Measurements from ENCODE around the gene PDZRN3.

The PDZRN3 gene

DNA sequence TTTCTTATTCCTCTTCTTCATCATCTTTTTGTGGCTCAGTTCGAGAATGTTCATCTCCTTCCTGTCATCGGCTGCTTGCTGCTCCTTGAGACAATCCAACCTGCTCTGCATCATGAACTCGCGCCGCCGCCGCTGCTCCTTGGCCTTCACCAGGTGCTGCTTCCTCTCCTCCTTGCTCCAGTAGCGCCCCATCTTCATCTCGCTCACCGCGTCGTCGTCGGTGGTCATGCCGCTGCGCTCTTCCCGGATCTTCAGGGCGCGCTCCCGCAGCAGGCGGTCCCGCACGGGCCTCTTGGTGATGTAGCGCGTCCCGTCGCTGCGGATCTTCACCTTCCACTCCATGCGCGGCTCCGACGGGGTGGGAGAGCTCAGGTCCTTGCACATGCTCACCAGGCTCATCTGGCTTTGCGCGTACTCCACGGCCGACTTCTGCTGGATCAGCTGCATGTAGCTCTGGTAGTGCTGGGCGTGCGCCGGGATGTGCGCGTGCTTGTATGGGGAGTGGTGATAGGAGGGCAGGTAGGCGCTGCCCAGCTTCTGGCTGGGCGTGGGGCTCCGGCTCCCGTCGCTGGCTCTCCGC is 241.2 kb downstream of the PDZRN3 start:
- DNase-seq (ENCODE audit: low read depth) = no peak

DNA sequence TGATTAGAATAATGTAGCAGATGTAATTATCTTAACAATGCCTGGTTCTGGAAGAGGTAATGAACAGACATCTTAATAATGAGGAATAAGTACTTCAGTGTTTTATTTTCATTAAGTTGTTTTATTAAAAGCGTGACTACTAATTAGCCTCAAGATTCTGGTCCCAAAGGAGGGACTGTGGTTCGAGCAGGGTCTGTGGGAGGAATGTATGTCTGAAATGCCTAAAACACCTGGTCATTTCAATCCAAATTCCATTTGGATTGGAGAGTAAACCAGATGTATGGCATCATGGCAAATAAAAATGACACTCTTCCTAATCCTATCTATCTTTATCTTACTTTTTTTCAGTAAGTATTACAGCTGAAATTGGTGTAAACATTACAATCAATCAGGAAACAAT is 243.2 kb downstream of the PDZRN3 start:
- DNase-seq (ENCODE audit: low read depth) = no peak

DNA sequence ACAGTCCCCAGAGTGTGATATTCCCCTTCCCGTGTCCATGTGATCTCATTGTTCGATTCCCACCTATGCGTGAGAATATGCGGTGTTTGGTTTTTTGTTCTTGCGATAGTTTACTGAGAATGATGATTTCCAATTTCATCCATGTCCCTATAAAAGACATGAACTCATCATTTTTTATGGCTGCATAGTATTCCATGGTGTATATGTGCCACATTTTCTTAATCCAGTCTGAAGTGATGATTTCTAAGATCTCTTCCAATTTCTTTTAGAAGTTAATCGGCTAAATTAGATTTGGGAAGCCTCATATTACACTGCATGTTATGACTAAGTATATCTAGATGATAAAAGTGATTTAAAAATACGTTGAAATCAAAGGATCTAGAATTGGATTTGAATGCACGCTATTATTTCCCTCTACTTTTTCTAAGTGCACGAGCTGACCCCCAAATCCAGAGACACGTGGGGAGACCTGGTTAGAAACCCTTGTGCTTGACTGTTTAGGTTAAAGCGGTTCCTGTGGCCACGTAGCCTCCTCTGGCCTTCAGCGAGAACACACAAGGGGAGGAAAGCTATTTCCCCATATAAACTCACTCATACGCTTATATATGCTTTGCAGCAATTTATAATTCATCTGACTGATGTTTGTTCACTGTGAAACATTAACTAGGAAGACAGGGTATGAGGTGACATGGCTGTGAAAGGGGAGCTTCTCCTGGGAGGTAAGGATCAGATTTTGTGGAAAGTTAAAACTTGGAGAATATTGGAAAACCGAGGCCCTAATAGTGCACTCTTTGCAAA is 243.8 kb downstream of the PDZRN3 start:
- DNase-seq (ENCODE audit: low read depth) = no peak

DNA sequence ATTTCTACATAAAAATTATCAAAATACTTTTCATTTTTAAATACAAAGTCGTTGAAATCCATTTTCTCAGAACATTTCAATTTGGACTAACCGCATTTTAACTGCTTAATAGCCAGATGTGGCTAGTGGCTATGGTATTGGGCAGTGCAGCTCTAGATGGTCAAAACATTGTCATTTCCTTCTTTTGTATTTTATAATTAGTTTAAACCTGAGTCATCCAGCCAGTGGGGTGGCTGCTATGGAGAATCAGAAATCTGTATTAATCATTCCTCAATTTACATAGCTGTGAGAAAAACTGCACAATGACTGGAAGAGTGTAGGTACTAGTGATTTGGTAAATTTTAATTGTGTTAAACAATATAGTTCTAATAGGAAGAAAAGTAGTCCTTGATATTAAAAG is 245.3 kb downstream of the PDZRN3 start:
- DNase-seq (ENCODE audit: low read depth) = no peak

DNA sequence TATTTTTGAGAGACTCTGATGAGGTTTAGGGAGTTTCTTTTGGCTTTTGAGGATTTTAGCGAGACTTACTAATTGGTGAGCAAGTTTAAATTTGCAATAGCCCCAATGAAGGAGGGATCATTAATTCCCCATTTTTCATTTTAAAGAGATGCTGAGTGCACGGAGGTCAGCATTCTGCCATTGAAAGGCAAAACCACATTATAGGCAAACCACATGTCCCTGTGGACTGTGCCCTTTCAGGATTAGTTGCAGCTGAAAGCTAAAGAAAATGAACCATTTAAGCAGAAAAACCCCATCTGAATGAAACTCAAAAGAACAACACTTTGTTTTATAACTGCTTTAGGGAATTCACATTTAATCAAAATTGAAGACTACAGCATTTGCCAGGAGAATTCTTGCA is 246.5 kb downstream of the PDZRN3 start:
- no peak for DNase-seq (ENCODE audit: low read depth)

DNA sequence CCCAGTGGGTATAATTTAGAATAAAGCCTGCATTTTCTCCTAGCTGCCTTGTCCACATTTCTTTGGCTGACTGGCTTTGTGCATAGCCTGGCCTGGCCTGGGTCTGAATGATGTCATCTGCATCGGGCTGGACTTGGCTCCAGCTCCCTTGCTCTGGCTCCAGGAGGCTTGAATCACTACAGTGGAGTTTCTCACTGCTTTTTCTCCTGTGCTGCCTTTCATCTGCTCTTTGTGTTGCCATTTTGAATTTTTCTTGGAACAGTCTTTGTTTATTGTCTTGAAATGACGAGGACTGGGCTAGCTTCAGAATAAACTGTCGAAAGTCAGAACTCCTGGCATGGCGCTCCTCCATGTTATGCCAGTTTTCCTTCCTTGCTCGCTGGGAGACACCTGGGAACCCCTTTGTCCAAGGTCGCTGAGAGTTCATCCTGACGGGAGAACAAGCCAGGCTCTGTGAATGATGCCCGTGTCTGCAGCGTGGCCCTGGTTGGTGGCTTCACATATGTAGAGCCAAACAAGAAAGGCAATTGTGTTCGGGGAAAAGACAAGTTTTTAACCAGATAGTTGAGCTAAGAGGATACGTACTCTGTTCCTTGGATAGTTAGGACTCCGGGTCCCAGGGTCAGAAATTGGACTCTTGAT is 258.9 kb downstream of the PDZRN3 start:
- DNase-seq (ENCODE audit: low read depth) = no peak

DNA sequence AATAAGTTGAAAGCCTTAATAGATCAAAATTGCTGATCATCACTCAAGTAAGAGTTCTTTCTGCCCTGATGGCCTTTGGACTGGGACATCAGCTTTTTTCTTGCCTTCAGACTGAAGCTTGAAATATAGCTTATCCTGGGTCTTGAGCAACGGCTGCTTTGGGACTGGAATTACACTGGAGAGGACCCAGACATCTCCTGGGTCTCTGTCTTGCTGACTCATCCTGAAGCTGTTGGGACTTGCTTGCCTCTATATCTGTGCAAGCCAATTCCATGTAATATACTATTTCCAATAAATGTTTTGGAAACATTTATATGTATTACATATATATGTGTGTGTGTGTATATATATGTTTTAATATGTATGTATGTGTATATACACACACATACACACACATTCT is 260.2 kb downstream of the PDZRN3 start:
- no peak for DNase-seq (ENCODE audit: low read depth)

DNA sequence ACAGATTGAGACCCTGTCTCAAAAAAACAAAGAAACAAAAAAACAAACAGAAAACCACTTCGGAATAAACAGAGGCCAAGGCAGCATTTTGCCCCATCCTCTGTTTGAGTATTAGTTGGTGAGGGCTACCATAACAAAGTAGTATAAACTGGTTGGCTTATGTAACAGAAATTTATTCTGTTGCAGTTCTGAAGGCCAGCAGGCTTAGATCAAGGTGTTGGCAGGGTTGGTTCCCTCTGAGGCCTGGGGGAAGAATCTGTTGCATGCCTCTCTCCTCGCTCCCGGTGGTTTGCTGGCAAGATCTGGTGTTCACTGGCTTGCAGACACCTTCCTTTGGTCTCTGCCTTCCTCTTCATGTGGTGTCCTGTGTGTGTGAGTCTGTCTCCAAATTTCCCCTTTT is 261.6 kb downstream of the PDZRN3 start:
- DNase-seq (ENCODE audit: low read depth) = no peak

DNA sequence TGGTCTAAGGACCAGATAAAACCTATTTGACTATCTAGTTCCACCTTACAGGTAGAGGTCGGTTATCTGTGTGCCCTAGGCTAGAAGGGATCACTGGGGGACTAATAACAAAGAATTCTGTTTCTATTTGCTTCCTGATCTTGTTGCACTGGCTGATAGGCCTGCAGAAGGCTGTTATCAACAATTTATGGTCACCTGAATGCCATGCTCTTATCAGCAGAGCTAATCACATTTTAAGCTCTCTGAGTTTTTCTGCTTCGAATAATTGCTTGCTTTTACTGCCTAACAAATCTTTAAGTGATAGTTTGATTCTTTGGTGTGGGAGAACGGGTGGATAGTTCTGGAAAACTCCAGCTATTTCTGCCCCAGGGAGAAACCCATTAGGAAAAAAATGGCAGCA is 263.1 kb downstream of the PDZRN3 start:
- no peak for DNase-seq (ENCODE audit: low read depth)

DNA sequence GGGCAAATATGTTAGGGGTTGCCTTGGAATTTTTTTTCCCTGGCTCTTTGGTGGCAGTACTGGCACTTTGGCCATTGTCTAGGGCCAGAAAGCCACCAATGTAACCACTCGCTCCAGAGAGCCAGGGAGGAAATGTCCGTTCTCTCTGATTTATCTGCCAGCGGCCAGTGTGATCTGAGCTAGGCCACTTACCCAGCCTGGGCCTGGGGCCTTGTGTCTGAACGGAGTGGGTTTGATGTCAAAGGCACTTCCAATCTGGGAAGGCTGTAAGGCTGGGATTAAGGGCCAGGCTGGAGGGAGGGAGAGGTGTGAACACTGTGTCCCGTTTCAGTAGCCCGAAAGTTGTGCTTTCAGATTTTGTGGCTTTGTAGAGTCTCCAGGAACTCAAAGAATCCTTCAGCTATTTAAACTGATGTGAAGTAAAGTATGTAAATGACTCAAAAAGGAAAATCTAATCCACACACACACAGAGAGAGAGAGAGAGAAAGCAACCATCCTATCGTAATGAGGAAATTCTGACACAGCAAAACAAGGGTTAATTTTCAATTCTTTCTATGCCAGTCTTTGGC is 271.0 kb downstream of the PDZRN3 start:
- no peak for DNase-seq (ENCODE audit: low read depth)

DNA sequence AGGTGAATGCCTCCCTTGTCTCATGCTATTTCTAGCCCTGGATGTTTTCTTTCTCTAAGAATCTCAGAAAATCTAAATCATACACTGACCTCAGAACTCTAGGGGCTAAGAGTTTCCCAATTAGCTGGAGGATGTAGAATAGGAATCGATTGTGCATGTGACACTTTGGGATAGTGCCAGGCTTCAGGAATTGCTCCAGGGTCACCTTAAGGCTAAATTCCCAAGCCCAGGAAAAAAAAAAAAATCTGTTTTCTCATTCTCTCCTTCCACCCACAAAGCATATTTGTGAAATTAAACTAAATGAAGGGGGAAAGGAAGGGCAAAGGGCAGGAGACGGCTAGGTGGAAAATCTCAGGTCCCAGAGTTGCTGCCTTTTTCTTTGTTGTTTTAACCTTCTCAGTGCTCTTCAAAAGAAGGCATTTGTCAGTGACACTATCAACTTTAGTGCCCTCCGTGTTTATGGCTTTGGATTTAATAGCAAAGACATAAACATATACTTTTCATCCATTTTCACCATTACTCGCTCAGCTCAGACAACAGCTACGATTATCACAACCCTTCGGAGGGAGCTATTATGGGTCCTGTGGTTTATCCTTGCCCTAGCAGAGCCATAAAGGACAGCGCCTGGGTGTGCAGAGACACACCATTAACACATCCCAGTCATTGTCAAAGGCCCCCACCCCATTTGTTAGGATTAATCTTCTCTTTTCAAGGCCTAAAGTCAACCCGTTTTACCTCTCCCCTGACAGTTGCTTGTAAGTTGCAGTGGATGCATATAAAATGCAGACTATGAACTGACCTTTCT is 271.7 kb downstream of the PDZRN3 start:
- DNase-seq (ENCODE audit: low read depth) = no peak

DNA sequence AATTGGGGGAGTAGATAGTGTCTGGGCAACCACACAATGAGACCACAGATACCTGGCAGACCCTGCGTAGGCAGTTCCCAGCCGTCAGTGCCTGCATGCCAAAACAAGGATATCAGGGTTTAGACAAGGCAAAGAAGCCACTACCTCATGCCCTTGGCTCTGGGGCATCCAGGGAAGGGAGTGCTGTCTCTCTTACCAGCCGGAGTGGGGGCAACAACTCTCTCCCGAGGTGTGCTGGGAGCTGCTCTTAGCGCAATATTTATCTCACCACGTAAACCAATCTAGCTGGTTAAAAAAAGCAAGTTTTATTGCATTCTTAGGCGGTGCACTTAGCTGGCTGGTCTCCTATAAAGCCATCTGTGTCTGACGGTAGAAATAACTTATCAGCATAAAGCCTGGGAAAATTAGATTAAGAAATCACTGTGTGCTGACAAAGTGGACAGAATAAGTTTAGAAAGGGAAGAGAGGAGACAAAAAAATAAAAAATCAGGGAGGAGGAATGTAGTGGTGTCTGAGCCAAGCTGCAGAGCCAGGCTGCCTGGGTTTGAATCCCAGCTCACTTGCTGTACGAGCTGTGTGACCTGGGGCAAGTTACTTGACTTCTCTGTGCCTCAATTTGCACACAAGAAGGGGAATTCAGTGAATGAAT is 273.2 kb downstream of the PDZRN3 start:
- no peak for DNase-seq (ENCODE audit: low read depth)

DNA sequence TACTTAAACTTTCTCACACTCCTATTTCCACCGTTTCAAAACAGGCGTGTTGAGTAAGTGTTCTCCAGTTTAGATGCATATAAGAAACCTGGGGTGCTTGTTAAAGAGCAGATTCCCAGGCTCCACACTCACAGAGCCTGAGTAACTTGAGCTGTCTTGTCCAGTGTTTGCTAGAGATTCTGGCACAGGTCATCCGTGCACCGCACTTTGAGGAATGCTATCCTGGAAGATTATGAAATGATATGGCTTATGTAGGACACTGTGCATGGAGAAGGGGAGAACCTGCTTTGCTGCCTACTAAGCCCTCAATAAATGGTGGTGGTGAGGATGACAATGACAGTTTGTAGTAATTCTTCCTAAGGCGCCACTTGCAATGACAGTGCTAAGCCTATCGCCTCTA is 273.7 kb downstream of the PDZRN3 start:
- no peak for DNase-seq (ENCODE audit: low read depth)

DNA sequence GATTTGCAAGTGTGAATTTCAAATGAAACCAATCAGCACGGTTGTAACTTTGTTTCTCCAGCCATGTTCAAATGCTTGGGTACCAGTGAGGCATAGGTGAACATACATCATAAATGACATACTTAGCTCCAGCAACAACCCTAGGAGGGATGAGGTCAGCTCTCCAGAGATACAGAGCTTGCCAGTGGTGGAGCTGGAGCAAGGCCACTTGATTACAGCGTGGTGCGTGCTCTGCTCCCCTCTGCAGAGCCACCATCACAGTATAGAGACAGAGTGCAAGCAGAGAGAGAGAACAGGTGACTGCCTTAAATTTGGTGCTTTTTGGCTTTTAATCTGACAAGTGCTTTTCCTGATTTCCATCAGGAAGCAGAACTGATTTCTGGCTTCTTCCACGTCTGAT is 275.1 kb downstream of the PDZRN3 start:
- no peak for DNase-seq (ENCODE audit: low read depth)

DNA sequence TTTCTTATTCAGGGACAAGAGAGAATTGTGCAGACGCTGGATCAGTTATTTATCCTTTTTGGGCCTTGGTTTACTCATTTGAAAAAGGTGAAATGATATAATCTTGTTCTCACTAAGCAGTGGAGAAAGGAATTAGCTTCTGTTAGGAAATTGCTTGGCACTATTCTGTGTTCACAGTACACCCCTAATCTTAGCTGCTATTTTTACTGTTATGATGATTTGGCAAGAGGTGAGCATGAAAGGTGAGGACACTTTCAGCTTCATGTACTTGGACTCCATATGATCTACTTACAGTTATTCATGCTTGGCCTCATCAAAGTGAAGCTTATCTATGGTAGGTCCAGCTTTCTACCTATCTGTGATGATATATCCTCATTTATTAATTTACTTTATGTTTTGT is 282.7 kb downstream of the PDZRN3 start:
- DNase-seq (ENCODE audit: low read depth) = no peak

DNA sequence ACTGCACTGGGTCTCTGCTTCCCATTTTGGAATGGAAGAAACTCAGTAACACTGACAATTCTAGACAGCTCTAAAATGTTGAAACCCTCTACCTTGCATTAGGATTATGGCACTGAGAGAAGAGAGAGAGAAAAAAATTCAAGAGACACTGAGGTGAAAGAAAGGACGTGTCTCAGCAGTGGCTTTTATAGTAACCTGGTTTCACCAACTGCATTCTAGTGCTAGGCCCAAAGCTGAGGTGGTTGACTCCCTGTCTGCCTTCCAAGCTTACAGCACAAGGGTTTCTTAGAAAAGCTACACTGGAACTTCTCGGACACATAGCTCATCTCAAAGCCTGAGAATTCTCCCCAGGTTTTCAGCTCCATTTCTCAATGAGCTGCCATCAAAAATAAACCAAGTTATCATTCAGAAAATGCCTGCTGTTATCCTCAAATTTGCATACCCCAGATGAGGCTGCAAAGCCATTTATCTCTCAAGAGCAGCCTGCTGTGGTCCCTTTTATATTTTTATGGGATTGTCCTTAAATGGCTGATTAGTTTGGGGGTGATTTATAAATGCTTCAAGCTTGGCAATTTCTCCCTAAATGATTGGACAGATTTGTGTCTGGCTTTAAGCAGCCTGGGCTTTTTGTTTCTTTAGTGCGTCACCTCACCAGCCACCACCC is 283.3 kb downstream of the PDZRN3 start:
- no peak for DNase-seq (ENCODE audit: low read depth)

DNA sequence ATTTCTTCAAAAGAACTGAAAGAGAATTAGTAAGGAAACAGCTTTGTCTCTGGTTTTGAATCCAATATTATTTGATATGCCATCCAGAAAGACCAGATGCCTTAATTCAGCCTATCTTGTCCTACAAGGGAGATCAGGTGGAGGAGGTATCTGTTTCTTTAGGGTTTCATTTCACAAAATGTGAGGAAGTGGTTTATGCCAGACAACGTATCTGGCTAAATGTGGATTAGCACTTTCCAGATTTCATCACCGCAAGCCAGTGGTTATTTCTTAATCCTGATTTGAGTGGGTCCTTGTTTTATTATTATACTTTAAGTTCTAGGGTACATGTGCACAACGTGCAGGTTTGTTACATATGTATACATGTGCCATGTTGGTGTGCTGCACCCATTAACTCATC is 292.2 kb downstream of the PDZRN3 start:
- DNase-seq (ENCODE audit: low read depth) = no peak

Data from stimulated activated CD8-positive, alpha-beta memory T cell treated with anti-CD3 and anti-CD28 coated beads, Interleukin-15, amount 100 ng/mL, for 24 hours (primary cell).